Measurements from ENCODE around the gene CACTIN. TPM values are rescaled to one million over a fixed set of nuclear protein-coding genes. Genes with fewer than 3 reads are reported as not detected.

CACTIN gene
- total and polyA plus RNA-seq, 10 donors, result 10.8 to 27.1 (median 21.8) TPM

DNA sequence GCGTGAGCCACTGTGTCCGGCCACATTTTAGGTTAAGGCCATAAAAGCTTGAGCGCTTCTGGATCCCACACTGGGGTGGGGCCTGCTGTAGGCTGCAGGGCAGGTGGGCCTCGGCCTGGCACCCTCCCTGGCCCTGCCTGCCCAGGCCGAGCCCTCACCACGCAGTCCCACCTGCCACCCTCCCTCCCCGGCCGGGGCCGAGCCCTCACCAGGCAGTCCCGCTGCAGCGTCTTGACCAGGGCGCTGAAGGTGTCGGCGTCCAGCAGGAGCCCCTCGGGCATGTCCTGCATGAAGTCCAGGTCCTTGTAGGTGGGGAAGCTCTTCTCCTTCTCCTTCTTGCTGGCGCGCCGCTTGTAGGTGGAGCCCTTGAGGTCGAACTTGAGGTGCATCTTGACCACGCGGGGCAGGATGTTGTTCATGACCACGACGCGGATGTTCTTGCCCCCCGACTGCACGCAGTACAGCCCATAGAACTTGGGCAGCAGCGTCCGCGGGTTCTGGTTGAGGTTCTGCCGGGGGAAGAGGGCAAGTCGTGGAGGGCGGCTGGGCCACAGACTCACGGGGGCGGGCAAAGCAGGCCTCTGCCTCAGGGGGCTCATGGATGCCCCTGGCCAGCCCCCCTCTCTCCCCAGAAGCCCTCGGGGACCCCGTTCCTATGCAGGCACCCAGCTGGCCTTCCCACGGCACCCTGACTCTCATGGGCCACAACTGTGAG, 26.6 kb upstream of the CACTIN start:
- WGBS, 5 donors, result 83 to 92% (median 88%) methylated on average over 20 to 37 of the region's 37 CpGs
- no peak overlapping the region for H3K27ac ChIP-seq
- peaks cover 0 to 93% (median 66%) of the 10 kb centered on the region in 6 donors for H3K36me3 ChIP-seq
- TF ChIP-seq POLR2A (IDR thresholded peaks at IDR 0.05), result no peak
- peak in 1 of 3 donors; percentile 15 for TF ChIP-seq POLR2AphosphoS5 (IDR thresholded peaks at IDR 0.05)
- DNase-seq, result no peak
- H3K27me3 ChIP-seq (replicated peaks in 1 of 7), result no peaks in the 10 kb centered on the region
- intact Hi-C loops (cut with DNase I; ENCODE audit: low total_unique reads), result no loop called here
- peaks cover 0 to 11% (median 2%) of the 10 kb centered on the region in 6 donors for H3K4me1 ChIP-seq
- peaks cover 0 to 4% (median 0%) of the 10 kb centered on the region in 8 donors for H3K9me3 ChIP-seq
- no peak overlapping the region for H3K4me3 ChIP-seq

GRCh38 chr19:3652422-3652821, 25.8 kb upstream of the CACTIN start:
- Histone ChIP-seq H3K36me3 (peaks cover 0 to 93% (median 64%) of the 10 kb centered on the region in 6 donors), H3K27ac (no peak overlapping the region), H3K4me1 (peaks cover 0 to 8% (median 0%) of the 10 kb centered on the region in 6 donors), H3K27me3 (replicated peaks in 1 of 7) (no peaks in the 10 kb centered on the region), H3K9me3 (peaks cover 0 to 4% (median 0%) of the 10 kb centered on the region in 8 donors), H3K4me3 (no peak overlapping the region)
- WGBS, 5 donors, result 92 to 99% (median 95%) methylated on average over 10 to 14 of the region's 14 CpGs
- no peak for DNase-seq
- TF ChIP-seq POLR2AphosphoS5 (IDR thresholded peaks at IDR 0.05) (no peak), CTCF (IDR thresholded peaks at IDR 0.05 in 8 of 11, conservative IDR thresholded peaks at IDR 0.05 in 3 of 11) (no peak), POLR2A (IDR thresholded peaks at IDR 0.05) (no peak)
- intact Hi-C loops (cut with DNase I; ENCODE audit: low total_unique reads), result no loop called here

DNA sequence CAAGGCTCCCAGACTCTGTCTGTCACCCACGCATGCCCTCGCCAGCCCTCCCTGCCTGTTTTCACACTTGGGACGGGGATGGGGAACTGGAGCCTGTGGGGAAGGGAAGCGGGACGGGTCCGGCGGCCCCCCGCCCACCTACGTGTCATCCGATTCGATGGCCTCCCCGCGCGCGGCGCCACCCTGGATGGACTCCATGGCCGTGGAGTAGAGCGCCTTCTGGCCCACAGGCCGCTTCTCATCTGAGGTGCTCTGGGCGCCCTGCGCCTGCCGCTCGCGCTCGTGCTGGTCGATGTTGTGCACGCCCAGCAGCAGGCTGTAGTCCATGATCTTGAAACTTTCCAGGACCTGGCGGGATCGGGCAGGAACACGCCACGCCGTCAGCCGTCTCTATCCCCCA, 25.1 kb upstream of the CACTIN start:
- H3K9me3 ChIP-seq, result no peaks in the 10 kb centered on the region
- H3K27ac ChIP-seq, result no peak overlapping the region
- no peak overlapping the region for H3K4me3 ChIP-seq
- no peak for DNase-seq
- intact Hi-C loops (cut with DNase I; ENCODE audit: low total_unique reads), result no loop called here
- WGBS, 5 donors, result 93 to 98% (median 97%) methylated on average over 19 to 33 of the region's 33 CpGs
- peaks cover 0 to 93% (median 56%) of the 10 kb centered on the region in 6 donors for H3K36me3 ChIP-seq
- TF ChIP-seq POLR2A (IDR thresholded peaks at IDR 0.05), result no peak
- peak in 1 of 3 donors; percentile 38 for TF ChIP-seq POLR2AphosphoS5 (IDR thresholded peaks at IDR 0.05)
- H3K27me3 ChIP-seq (replicated peaks in 1 of 7), result no peaks in the 10 kb centered on the region
- peaks cover 0 to 8% (median 0%) of the 10 kb centered on the region in 6 donors for H3K4me1 ChIP-seq

- no peaks in the 10 kb centered on the region for H3K4me1 ChIP-seq
- H3K9me3 ChIP-seq, result no peaks in the 10 kb centered on the region
- no peaks in the 10 kb centered on the region for H3K27me3 ChIP-seq (replicated peaks in 1 of 7)
- TF ChIP-seq POLR2AphosphoS5 (IDR thresholded peaks at IDR 0.05), result peak in 1 of 3 donors; percentile 30
- TF ChIP-seq POLR2A (IDR thresholded peaks at IDR 0.05), result no peak
- TF ChIP-seq CTCF (IDR thresholded peaks at IDR 0.05 in 8 of 11, conservative IDR thresholded peaks at IDR 0.05 in 3 of 11), result no peak
- 83 to 96% (median 95%) methylated on average over 2 to 16 of the region's 16 CpGs; no CpG with 5 or more reads in 1 of the 5 donors for WGBS, 5 donors
- H3K4me3 ChIP-seq, result no peak overlapping the region
- intact Hi-C loops (cut with DNase I; ENCODE audit: low total_unique reads), result no loop called here
- DNase-seq, result no peak
- H3K36me3 ChIP-seq, result peaks cover 0 to 93% (median 58%) of the 10 kb centered on the region in 6 donors
- no peak overlapping the region for H3K27ac ChIP-seq
These were observed 23.3 kb upstream of the CACTIN start for GRCh38 chr19:3649888-3650287.
